HEK293 (cell line): Measurements from ENCODE around the gene GMEB1.

ENCODE experiments used
- AEBP2 ChIP-seq: fragments of 450-650 bp; formaldehyde crosslinking; IDR thresholded peaks from 2 replicates; pipeline ENCODE4 v1.5.1; 2016; ENCODE audit warnings: missing biosample characterization, missing genetic modification characterization, borderline replicate concordance
- ELK4 ChIP-seq: IDR thresholded peaks from 2 replicates; pipeline ENCODE4 v1.6.1; 2011; ENCODE audit warnings: mild to moderate bottlenecking, low read depth, low read length, borderline replicate concordance
- GFI1B ChIP-seq: fragments of 450-650 bp; formaldehyde crosslinking; IDR thresholded peaks from 2 replicates; pipeline ENCODE4 v1.5.1; 2016; ENCODE audit warnings: missing biosample characterization, missing genetic modification characterization
- HOXD13 ChIP-seq: sonication (generic); formaldehyde crosslinking; IDR thresholded peaks from 2 replicates; pipeline ENCODE4 v1.8.0; 2022; ENCODE audit warnings: missing genetic modification reagents, borderline replicate concordance
- PRDM10 ChIP-seq: fragments of 450-650 bp; formaldehyde crosslinking; IDR thresholded peaks from 2 replicates; pipeline ENCODE4 v1.5.1; 2016; ENCODE audit warnings: missing biosample characterization, missing genetic modification characterization
- SCRT1 ChIP-seq: fragments of 450-650 bp; formaldehyde crosslinking; IDR thresholded peaks from 2 replicates; pipeline ENCODE4 v1.5.1; 2016; ENCODE audit warnings: missing biosample characterization, missing genetic modification characterization, borderline replicate concordance
- SP3 ChIP-seq: fragments of 450-650 bp; formaldehyde crosslinking; IDR thresholded peaks from 2 replicates; pipeline ENCODE4 v1.5.1; 2016; ENCODE audit warnings: missing biosample characterization, missing genetic modification characterization
- SP7 ChIP-seq: fragments of 450-650 bp; formaldehyde crosslinking; IDR thresholded peaks from 2 replicates; pipeline ENCODE4 v1.5.1; 2016; ENCODE audit warnings: missing biosample characterization, missing genetic modification characterization
- ZBTB11 ChIP-seq: fragments of 450-650 bp; formaldehyde crosslinking; conservative IDR thresholded peaks from 2 replicates; pipeline ENCODE4 v1.5.1; 2016; ENCODE audit warnings: low read depth, missing biosample characterization, missing genetic modification characterization
- ZBTB44 ChIP-seq: fragments of 450-650 bp; IDR thresholded peaks from 2 replicates; pipeline ENCODE4 v1.5.1; 2018; ENCODE audit warnings: missing biosample characterization, mild to moderate bottlenecking, missing genetic modification characterization
- ZBTB7A ChIP-seq: fragments of 450-650 bp; formaldehyde crosslinking; IDR thresholded peaks from 2 replicates; pipeline ENCODE4 v1.5.1; 2016; ENCODE audit warnings: low read depth, missing biosample characterization, missing genetic modification characterization
- ZNF133 ChIP-seq: fragments of 450-650 bp; formaldehyde crosslinking; IDR thresholded peaks from 2 replicates; pipeline ENCODE4 v1.5.1; 2016; ENCODE audit warnings: missing biosample characterization, missing genetic modification characterization
- ZNF169 ChIP-seq: fragments of 450-650 bp; formaldehyde crosslinking; IDR thresholded peaks from 2 replicates; pipeline ENCODE4 v1.5.1; 2016; ENCODE audit warnings: missing biosample characterization, missing genetic modification characterization
- ZNF184 ChIP-seq: fragments of 450-650 bp; IDR thresholded peaks from 2 replicates; pipeline ENCODE4 v1.5.1; 2018; ENCODE audit warnings: missing biosample characterization, mild to moderate bottlenecking, missing genetic modification characterization
- ZNF2 ChIP-seq: fragments of 450-650 bp; formaldehyde crosslinking; IDR thresholded peaks from 2 replicates; pipeline ENCODE4 v1.5.1; 2016; ENCODE audit warnings: missing biosample characterization, missing genetic modification characterization
- ZNF23 ChIP-seq: fragments of 450-650 bp; formaldehyde crosslinking; IDR thresholded peaks from 2 replicates; pipeline ENCODE4 v1.5.1; 2016; ENCODE audit warnings: missing biosample characterization, missing genetic modification characterization, borderline replicate concordance
- ZNF366 ChIP-seq: fragments of 450-650 bp; formaldehyde crosslinking; conservative IDR thresholded peaks from 2 replicates; pipeline ENCODE4 v1.5.1; 2016; ENCODE audit warnings: missing biosample characterization, missing genetic modification characterization
- ZNF394 ChIP-seq: fragments of 450-650 bp; formaldehyde crosslinking; IDR thresholded peaks from 2 replicates; pipeline ENCODE4 v1.5.1; 2016; ENCODE audit warnings: missing biosample characterization, missing genetic modification characterization, mild to moderate bottlenecking, moderate library complexity, borderline replicate concordance
- ZNF449 ChIP-seq: fragments of 450-650 bp; formaldehyde crosslinking; IDR thresholded peaks from 2 replicates; pipeline ENCODE4 v1.5.1; 2017; ENCODE audit warnings: missing biosample characterization, mild to moderate bottlenecking, missing genetic modification characterization, moderate library complexity
- ZNF529 ChIP-seq: fragments of 450-650 bp; formaldehyde crosslinking; IDR thresholded peaks from 2 replicates; pipeline ENCODE4 v1.5.1; 2017; ENCODE audit warnings: missing genetic modification characterization, missing biosample characterization; ENCODE audit not compliant: insufficient replicate concordance
- ZNF561 ChIP-seq: fragments of 450-650 bp; IDR thresholded peaks from 2 replicates; pipeline ENCODE4 v1.5.1; 2018; ENCODE audit warnings: missing biosample characterization, missing genetic modification characterization, borderline replicate concordance
- ZNF596 ChIP-seq: fragments of 450-650 bp; IDR thresholded peaks from 2 replicates; pipeline ENCODE4 v1.5.0; 2018; ENCODE audit warnings: missing biosample characterization, mild to moderate bottlenecking, missing genetic modification characterization, moderate library complexity
- ZSCAN23 ChIP-seq: fragments of 450-650 bp; formaldehyde crosslinking; IDR thresholded peaks from 2 replicates; pipeline ENCODE4 v1.5.1; 2016; ENCODE audit warnings: missing biosample characterization, missing genetic modification characterization

The GMEB1 gene

GRCh38 chr1:28668191-28668955 lies at the start of gene GMEB1 (continued):
- no peak; the same call in 1 of the 2 replicates for TF ChIP-seq ZNF394 (tag by site-specific recombination)
- TF ChIP-seq ELK4 = no peak
- no peak for TF ChIP-seq ZNF133
- no peak for TF ChIP-seq ZSCAN23
- peak; percentile 60; the same call in 1 of the 2 replicates for TF ChIP-seq ZNF449 (tag by site-specific recombination)
- TF ChIP-seq ZNF366 (tag by site-specific recombination) = no peak
- no peak for TF ChIP-seq SP3 (tag by site-specific recombination)
- TF ChIP-seq PRDM10 = peak; percentile 64
- no peak for TF ChIP-seq AEBP2 (tag by site-specific recombination)
- TF ChIP-seq ZBTB7A (tag by site-specific recombination) = no peak
- peak; percentile 87 for TF ChIP-seq ZNF561 (tag by site-specific recombination)
- no peak for TF ChIP-seq HOXD13 (CRISPR knock-in tag)
- TF ChIP-seq ZBTB44 (tag by site-specific recombination) = no peak
- TF ChIP-seq ZNF596 (tag by site-specific recombination) = 0 out of 2 replicates have a peak, but pooled peaks have one; percentile 10
- TF ChIP-seq GFI1B (tag by site-specific recombination) = no peak
- TF ChIP-seq ZNF2 (tag by site-specific recombination) = 0 out of 2 replicates have a peak, but pooled peaks have one; percentile 30
- no peak for TF ChIP-seq ZNF529 (tag by site-specific recombination)
- TF ChIP-seq SCRT1 (tag by site-specific recombination) = no peak
- no peak for TF ChIP-seq ZNF169
- TF ChIP-seq SP7 = peak; percentile 24; the same call in 1 of the 2 replicates
- TF ChIP-seq ZBTB11 (tag by site-specific recombination) = peak; percentile 70
- 0 out of 2 replicates have a peak, but pooled peaks have one; percentile 48 for TF ChIP-seq ZNF184
- no peak for TF ChIP-seq ZNF23 (tag by site-specific recombination)
